ENCODE results near the gene ABHD16B.

GRCh38 chr20:63834491-63834880 lies 26.8 kb upstream of the ABHD16B start:
- TF ChIP-seq, protein P1, sequence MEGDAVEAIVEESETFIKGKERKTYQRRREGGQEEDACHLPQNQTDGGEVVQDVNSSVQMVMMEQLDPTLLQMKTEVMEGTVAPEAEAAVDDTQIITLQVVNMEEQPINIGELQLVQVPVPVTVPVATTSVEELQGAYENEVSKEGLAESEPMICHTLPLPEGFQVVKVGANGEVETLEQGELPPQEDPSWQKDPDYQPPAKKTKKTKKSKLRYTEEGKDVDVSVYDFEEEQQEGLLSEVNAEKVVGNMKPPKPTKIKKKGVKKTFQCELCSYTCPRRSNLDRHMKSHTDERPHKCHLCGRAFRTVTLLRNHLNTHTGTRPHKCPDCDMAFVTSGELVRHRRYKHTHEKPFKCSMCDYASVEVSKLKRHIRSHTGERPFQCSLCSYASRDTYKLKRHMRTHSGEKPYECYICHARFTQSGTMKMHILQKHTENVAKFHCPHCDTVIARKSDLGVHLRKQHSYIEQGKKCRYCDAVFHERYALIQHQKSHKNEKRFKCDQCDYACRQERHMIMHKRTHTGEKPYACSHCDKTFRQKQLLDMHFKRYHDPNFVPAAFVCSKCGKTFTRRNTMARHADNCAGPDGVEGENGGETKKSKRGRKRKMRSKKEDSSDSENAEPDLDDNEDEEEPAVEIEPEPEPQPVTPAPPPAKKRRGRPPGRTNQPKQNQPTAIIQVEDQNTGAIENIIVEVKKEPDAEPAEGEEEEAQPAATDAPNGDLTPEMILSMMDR (conservative IDR thresholded peaks at IDR 0.05; ENCODE audit: low read depth, low read length): no peak
- TF ChIP-seq EZH2 (IDR thresholded peaks at IDR 0.05; ENCODE audit: low read length, unreplicated experiment): no peak
- TF ChIP-seq EZH2phosphoT487 (IDR thresholded peaks at IDR 0.05; ENCODE audit: borderline replicate concordance, low read length): no peak
